ENCODE measurements around the gene RNF144B. TPM values are rescaled to one million over a fixed set of nuclear protein-coding genes. Genes with fewer than 3 reads are reported as not detected.

RNF144B gene
- total RNA-seq, 1 experiment from 2014 or later = 8.2 TPM

DNA sequence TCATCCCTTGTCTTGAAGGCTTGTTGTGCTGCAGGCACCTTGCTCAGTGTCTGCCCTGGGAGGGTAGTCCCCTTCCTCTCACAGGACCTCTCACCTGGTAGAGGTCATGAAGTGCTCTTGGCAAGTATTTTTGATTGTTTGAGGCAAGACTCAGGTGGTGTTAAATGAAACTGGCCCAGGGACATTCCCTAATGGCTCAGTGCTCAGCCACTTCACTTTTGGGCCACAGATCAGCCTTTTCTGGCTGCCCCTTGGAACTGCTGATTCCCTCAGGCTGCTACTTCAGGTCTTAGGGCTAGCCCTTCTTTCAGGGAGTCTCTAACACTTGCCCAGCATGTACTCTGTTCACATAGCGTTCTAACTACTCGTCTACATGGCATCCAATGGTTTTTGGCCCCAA is 111.3 kb downstream of the RNF144B start:
- DNase-seq (ENCODE audit: low spot score) (no peak), ATAC-seq (no peak)
- Mint-ChIP-seq H3K27me3 (ENCODE audit: low read depth) (no peaks in the 10 kb centered on the region; the same call in 1 of the 2 replicates), H3K9me3 (no peaks in the 10 kb centered on the region), H3K27ac (no peak overlapping the region), H3K4me3 (no peak overlapping the region), H3K36me3 (no peaks in the 10 kb centered on the region), H3K4me1 (peaks cover 6% of the 10 kb centered on the region)
- ChIA-PET POLR2A (interaction anchor here (0.5 kb wide), 1 partner anchor 156 kb away, joined by 3 read pairs; no protein-coding TSS in a partner anchor), CTCF (interaction anchor here (0.5 to 1.2 kb wide), 2 partner anchors 175 to 192 kb away, joined by 3 read pairs; no protein-coding TSS in a partner anchor)
- TF ChIP-seq SMAD3 (CRISPR knock-in tag; IDR thresholded peaks at IDR 0.05; ENCODE audit: borderline replicate concordance) (no peak), ELF4 (CRISPR knock-in tag; IDR thresholded peaks at IDR 0.05; ENCODE audit: low read depth) (no peak), PRRX2 (CRISPR knock-in tag; IDR thresholded peaks at IDR 0.05) (no peak), SMAD4 (CRISPR knock-in tag; IDR thresholded peaks at IDR 0.05) (no peak), FOXK1 (CRISPR knock-in tag; IDR thresholded peaks at IDR 0.05) (no peak), ZNF671 (CRISPR knock-in tag; IDR thresholded peaks at IDR 0.05) (no peak), NR2C2 (CRISPR knock-in tag; IDR thresholded peaks at IDR 0.05) (no peak), SP1 (CRISPR knock-in tag; conservative IDR thresholded peaks at IDR 0.05) (no peak), ZNF423 (CRISPR knock-in tag; IDR thresholded peaks at IDR 0.05) (no peak), JUN (CRISPR knock-in tag; IDR thresholded peaks at IDR 0.05) (no peak), ZBTB21 (CRISPR knock-in tag; IDR thresholded peaks at IDR 0.05; ENCODE audit: borderline replicate concordance) (no peak), SOX15 (CRISPR knock-in tag; IDR thresholded peaks at IDR 0.05) (no peak)
- TF ChIP-seq, protein P1, sequence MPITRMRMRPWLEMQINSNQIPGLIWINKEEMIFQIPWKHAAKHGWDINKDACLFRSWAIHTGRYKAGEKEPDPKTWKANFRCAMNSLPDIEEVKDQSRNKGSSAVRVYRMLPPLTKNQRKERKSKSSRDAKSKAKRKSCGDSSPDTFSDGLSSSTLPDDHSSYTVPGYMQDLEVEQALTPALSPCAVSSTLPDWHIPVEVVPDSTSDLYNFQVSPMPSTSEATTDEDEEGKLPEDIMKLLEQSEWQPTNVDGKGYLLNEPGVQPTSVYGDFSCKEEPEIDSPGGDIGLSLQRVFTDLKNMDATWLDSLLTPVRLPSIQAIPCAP (CRISPR knock-in tag; IDR thresholded peaks at IDR 0.05) = no peak
- TF ChIP-seq, protein P2, sequence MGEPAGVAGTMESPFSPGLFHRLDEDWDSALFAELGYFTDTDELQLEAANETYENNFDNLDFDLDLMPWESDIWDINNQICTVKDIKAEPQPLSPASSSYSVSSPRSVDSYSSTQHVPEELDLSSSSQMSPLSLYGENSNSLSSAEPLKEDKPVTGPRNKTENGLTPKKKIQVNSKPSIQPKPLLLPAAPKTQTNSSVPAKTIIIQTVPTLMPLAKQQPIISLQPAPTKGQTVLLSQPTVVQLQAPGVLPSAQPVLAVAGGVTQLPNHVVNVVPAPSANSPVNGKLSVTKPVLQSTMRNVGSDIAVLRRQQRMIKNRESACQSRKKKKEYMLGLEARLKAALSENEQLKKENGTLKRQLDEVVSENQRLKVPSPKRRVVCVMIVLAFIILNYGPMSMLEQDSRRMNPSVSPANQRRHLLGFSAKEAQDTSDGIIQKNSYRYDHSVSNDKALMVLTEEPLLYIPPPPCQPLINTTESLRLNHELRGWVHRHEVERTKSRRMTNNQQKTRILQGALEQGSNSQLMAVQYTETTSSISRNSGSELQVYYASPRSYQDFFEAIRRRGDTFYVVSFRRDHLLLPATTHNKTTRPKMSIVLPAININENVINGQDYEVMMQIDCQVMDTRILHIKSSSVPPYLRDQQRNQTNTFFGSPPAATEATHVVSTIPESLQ (CRISPR knock-in tag; IDR thresholded peaks at IDR 0.05) = no peak
- TF ChIP-seq, protein P3, sequence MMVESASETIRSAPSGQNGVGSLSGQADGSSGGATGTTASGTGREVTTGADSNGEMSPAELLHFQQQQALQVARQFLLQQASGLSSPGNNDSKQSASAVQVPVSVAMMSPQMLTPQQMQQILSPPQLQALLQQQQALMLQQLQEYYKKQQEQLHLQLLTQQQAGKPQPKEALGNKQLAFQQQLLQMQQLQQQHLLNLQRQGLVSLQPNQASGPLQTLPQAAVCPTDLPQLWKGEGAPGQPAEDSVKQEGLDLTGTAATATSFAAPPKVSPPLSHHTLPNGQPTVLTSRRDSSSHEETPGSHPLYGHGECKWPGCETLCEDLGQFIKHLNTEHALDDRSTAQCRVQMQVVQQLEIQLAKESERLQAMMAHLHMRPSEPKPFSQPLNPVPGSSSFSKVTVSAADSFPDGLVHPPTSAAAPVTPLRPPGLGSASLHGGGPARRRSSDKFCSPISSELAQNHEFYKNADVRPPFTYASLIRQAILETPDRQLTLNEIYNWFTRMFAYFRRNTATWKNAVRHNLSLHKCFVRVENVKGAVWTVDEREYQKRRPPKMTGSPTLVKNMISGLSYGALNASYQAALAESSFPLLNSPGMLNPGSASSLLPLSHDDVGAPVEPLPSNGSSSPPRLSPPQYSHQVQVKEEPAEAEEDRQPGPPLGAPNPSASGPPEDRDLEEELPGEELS (CRISPR knock-in tag; IDR thresholded peaks at IDR 0.05) = no peak
- TF ChIP-seq, protein P4, sequence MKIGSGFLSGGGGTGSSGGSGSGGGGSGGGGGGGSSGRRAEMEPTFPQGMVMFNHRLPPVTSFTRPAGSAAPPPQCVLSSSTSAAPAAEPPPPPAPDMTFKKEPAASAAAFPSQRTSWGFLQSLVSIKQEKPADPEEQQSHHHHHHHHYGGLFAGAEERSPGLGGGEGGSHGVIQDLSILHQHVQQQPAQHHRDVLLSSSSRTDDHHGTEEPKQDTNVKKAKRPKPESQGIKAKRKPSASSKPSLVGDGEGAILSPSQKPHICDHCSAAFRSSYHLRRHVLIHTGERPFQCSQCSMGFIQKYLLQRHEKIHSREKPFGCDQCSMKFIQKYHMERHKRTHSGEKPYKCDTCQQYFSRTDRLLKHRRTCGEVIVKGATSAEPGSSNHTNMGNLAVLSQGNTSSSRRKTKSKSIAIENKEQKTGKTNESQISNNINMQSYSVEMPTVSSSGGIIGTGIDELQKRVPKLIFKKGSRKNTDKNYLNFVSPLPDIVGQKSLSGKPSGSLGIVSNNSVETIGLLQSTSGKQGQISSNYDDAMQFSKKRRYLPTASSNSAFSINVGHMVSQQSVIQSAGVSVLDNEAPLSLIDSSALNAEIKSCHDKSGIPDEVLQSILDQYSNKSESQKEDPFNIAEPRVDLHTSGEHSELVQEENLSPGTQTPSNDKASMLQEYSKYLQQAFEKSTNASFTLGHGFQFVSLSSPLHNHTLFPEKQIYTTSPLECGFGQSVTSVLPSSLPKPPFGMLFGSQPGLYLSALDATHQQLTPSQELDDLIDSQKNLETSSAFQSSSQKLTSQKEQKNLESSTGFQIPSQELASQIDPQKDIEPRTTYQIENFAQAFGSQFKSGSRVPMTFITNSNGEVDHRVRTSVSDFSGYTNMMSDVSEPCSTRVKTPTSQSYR (CRISPR knock-in tag; IDR thresholded peaks at IDR 0.05) = no peak
- TF ChIP-seq, protein P5, sequence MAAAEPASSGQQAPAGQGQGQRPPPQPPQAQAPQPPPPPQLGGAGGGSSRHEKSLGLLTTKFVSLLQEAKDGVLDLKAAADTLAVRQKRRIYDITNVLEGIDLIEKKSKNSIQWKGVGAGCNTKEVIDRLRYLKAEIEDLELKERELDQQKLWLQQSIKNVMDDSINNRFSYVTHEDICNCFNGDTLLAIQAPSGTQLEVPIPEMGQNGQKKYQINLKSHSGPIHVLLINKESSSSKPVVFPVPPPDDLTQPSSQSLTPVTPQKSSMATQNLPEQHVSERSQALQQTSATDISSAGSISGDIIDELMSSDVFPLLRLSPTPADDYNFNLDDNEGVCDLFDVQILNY (CRISPR knock-in tag; IDR thresholded peaks at IDR 0.05) = no peak
- TF ChIP-seq, protein P6, sequence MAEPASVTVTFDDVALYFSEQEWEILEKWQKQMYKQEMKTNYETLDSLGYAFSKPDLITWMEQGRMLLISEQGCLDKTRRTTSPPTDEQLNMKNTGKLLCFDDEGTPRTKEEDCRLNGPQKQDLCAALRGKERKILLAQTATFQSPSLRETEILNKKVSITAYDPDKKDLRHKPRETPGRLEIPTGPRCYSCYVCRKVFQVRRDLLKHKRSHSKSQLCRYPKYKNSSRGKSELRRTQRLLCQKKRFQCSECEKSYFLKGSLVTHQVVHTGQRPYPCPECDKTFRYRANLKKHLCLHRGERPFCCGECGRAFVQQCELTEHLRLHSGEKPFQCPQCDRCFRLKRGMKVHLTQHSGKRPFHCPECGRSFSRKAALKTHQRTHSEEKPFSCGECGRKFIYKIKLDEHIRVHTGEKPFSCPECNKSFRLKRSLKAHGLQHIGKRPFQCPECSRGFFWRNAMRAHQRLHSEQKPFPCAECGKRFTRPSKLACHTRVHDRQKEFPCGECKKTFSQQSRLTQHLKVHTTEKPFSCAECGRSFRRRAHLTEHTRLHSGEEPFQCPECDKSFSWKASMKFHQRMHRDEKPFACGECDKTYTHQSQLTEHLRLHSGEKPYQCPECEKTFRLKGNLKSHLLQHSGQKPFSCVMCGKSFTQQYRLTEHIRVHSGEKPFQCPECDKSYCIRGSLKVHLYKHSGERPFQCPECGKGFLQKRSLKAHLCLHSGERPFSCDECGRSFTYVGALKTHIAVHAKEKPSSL (CRISPR knock-in tag; conservative IDR thresholded peaks at IDR 0.05) = no peak
- TF ChIP-seq, protein P7, sequence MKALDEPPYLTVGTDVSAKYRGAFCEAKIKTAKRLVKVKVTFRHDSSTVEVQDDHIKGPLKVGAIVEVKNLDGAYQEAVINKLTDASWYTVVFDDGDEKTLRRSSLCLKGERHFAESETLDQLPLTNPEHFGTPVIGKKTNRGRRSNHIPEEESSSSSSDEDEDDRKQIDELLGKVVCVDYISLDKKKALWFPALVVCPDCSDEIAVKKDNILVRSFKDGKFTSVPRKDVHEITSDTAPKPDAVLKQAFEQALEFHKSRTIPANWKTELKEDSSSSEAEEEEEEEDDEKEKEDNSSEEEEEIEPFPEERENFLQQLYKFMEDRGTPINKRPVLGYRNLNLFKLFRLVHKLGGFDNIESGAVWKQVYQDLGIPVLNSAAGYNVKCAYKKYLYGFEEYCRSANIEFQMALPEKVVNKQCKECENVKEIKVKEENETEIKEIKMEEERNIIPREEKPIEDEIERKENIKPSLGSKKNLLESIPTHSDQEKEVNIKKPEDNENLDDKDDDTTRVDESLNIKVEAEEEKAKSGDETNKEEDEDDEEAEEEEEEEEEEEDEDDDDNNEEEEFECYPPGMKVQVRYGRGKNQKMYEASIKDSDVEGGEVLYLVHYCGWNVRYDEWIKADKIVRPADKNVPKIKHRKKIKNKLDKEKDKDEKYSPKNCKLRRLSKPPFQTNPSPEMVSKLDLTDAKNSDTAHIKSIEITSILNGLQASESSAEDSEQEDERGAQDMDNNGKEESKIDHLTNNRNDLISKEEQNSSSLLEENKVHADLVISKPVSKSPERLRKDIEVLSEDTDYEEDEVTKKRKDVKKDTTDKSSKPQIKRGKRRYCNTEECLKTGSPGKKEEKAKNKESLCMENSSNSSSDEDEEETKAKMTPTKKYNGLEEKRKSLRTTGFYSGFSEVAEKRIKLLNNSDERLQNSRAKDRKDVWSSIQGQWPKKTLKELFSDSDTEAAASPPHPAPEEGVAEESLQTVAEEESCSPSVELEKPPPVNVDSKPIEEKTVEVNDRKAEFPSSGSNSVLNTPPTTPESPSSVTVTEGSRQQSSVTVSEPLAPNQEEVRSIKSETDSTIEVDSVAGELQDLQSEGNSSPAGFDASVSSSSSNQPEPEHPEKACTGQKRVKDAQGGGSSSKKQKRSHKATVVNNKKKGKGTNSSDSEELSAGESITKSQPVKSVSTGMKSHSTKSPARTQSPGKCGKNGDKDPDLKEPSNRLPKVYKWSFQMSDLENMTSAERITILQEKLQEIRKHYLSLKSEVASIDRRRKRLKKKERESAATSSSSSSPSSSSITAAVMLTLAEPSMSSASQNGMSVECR (CRISPR knock-in tag; IDR thresholded peaks at IDR 0.05; ENCODE audit: borderline replicate concordance) = no peak
- TF ChIP-seq, protein P8, sequence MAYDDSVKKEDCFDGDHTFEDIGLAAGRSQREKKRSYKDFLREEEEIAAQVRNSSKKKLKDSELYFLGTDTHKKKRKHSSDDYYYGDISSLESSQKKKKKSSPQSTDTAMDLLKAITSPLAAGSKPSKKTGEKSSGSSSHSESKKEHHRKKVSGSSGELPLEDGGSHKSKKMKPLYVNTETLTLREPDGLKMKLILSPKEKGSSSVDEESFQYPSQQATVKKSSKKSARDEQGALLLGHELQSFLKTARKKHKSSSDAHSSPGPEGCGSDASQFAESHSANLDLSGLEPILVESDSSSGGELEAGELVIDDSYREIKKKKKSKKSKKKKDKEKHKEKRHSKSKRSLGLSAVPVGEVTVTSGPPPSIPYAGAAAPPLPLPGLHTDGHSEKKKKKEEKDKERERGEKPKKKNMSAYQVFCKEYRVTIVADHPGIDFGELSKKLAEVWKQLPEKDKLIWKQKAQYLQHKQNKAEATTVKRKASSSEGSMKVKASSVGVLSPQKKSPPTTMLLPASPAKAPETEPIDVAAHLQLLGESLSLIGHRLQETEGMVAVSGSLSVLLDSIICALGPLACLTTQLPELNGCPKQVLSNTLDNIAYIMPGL (CRISPR knock-in tag; IDR thresholded peaks at IDR 0.05) = no peak

Data from WTC11 (cell line).